HFF-Myc (cell line): ENCODE data around the gene DNAJB9.

Experiments used
- DNase-seq: peaks from one replicate; pipeline ENCODE4 v3.0.0-alpha.2; 2011; ENCODE audit warnings: low read depth; ENCODE audit errors: extremely low read depth
- H3K4me3 ChIP-seq: replicated peaks from 2 replicates; pipeline ENCODE4 v1.5.1; 2011; ENCODE audit warnings: low read depth, mild to moderate bottlenecking, control low read depth, low read length
- CTCF ChIP-seq: IDR thresholded peaks from 2 replicates; pipeline ENCODE4 v1.5.1; 2012; ENCODE audit warnings: mild to moderate bottlenecking, low read depth, low read length, control low read depth; ENCODE audit errors: missing control alignments

Gene DNAJB9

GRCh38 chr7:108605559-108606201 is 36.0 kb downstream of the DNAJB9 start:
- H3K4me3 ChIP-seq: no peak overlapping the region
- no peak for TF ChIP-seq CTCF
- DNase-seq: no peak

GRCh38 chr7:108609643-108610042 is 40.0 kb downstream of the DNAJB9 start:
- DNase-seq: no peak
- H3K4me3 ChIP-seq: no peak overlapping the region
- TF ChIP-seq CTCF: no peak

- DNase-seq: no peak
- H3K4me3 ChIP-seq: no peak overlapping the region
- no peak for TF ChIP-seq CTCF
Observed at GRCh38 chr7:108611268-108611667, 41.6 kb downstream of the DNAJB9 start.

- DNase-seq: peak; percentile 26
- no peak overlapping the region for H3K4me3 ChIP-seq
- peak; percentile 38 for TF ChIP-seq CTCF
Observed at GRCh38 chr7:108613147-108613948, 43.7 kb downstream of the DNAJB9 start.

GRCh38 chr7:108613949-108614381 is 44.3 kb downstream of the DNAJB9 start:
- no peak for DNase-seq
- TF ChIP-seq CTCF: no peak
- no peak overlapping the region for H3K4me3 ChIP-seq

GRCh38 chr7:108614896-108615295 is 45.2 kb downstream of the DNAJB9 start:
- TF ChIP-seq CTCF: no peak
- H3K4me3 ChIP-seq: no peak overlapping the region
- no peak for DNase-seq
